ENCODE data around the gene RNF5.

DNA sequence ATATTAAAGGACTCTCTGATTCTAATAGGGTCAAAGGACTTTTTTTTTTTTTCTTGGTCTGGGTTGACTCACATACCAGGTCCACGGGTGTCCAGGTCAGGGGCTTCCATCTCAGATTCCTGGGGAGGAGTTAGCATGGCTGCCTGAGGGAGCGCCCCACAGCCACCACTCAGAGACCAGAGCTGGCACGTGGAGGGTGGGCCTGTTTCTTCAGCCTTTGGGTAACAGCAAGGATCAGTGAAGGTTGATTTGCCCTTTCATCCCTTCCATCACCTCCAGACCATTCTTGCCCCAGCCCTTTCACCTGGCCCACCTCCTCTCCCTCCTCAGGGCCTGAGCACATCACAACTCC is 20.1 kb downstream of the RNF5 start:
- TF ChIP-seq, protein P1, sequence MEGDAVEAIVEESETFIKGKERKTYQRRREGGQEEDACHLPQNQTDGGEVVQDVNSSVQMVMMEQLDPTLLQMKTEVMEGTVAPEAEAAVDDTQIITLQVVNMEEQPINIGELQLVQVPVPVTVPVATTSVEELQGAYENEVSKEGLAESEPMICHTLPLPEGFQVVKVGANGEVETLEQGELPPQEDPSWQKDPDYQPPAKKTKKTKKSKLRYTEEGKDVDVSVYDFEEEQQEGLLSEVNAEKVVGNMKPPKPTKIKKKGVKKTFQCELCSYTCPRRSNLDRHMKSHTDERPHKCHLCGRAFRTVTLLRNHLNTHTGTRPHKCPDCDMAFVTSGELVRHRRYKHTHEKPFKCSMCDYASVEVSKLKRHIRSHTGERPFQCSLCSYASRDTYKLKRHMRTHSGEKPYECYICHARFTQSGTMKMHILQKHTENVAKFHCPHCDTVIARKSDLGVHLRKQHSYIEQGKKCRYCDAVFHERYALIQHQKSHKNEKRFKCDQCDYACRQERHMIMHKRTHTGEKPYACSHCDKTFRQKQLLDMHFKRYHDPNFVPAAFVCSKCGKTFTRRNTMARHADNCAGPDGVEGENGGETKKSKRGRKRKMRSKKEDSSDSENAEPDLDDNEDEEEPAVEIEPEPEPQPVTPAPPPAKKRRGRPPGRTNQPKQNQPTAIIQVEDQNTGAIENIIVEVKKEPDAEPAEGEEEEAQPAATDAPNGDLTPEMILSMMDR (IDR thresholded peaks at IDR 0.05), result no peak
- TF ChIP-seq POLR2AphosphoS5 (IDR thresholded peaks at IDR 0.05; ENCODE audit: low read depth, low read length) (no peak), SIN3A (IDR thresholded peaks at IDR 0.05; ENCODE audit: borderline replicate concordance, insufficient read depth, low read depth, low read length) (no peak), TCF7L2 (IDR thresholded peaks at IDR 0.05; ENCODE audit: low read depth, low read length) (no peak)

Measured in Panc1 (cell line).